ENCODE data around the gene KIF1C. TPM values are rescaled to one million over a fixed set of nuclear protein-coding genes. Genes with fewer than 3 reads are reported as not detected.

Gene KIF1C
- total RNA-seq, 1 donor: 54.6 TPM

- Histone ChIP-seq H3K36me3 (ENCODE audit: insufficient read depth, low read length) (peaks cover 34% of the 10 kb centered on the region), H3K27ac (ENCODE audit: low read depth, low read length) (peak overlapping the region; percentile 96), H3K9me3 (ENCODE audit: low read depth, low read length) (no peaks in the 10 kb centered on the region)
These were observed 28.7 kb upstream of the KIF1C start for GRCh38 chr17:4969047-4969550.

DNA sequence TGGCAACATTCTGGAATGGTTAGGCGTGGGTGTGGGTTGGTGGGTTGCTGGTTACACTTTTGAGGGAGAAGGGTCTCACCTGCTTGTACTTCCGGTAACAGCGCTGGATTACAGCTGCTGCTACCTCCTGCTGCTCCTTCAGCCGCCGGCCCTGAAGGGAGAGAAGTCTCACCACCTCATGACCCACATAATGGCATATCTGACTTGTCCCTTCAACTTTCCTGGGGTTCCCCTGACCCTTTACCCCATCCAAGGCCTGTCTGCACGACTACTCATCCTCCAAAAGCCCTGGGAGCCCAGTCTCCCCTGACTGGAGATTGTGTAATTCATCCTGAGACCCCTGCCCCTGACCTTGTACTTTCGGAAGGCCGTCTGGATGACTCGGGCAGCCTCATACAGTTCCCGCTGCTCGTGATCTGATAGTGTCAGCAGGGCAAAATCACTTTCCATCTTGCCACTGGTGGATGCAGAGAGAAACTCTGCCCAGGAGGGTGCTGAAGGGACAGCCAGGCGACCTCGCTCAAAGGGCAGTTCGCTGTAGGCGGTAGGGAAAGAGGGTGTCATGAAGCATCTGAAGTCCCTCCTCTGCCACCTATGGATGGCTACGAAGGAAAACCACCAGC lies 28.1 kb upstream of the KIF1C start:
- Histone ChIP-seq H3K27ac (ENCODE audit: low read depth, low read length) (peak overlapping the region; percentile 96), H3K36me3 (ENCODE audit: insufficient read depth, low read length) (peaks cover 38% of the 10 kb centered on the region), H4K20me1 (ENCODE audit: insufficient read depth, low read length) (no peaks in the 10 kb centered on the region), H3K4me1 (ENCODE audit: insufficient read depth, low read length) (peaks cover 34% of the 10 kb centered on the region), H3K79me2 (ENCODE audit: insufficient read depth, low read length) (peaks cover 17% of the 10 kb centered on the region), H3K27me3 (ENCODE audit: insufficient read depth, low read length) (no peaks in the 10 kb centered on the region), H2AFZ (ENCODE audit: low read length) (no peak overlapping the region), H3K9me3 (ENCODE audit: low read depth, low read length) (no peaks in the 10 kb centered on the region), H3K4me2 (ENCODE audit: insufficient read depth, low read length) (peak overlapping the region; percentile 90), H3K4me3 (ENCODE audit: insufficient read depth, low read length) (peak overlapping the region; percentile 89)
- DNase-seq (ENCODE audit: insufficient read length, low spot score, missing footprints): peak; percentile 92
- no peak for TF ChIP-seq CTCF (IDR thresholded peaks at IDR 0.05; ENCODE audit: extremely low read depth, low read depth, low read length)

More at GRCh38 chr17:4969047-4969550, 28.7 kb upstream of the KIF1C start:
- Histone ChIP-seq H4K20me1 (ENCODE audit: insufficient read depth, low read length) (no peaks in the 10 kb centered on the region), H3K4me2 (ENCODE audit: insufficient read depth, low read length) (peak overlapping the region; percentile 90), H3K4me1 (ENCODE audit: insufficient read depth, low read length) (peaks cover 34% of the 10 kb centered on the region), H3K27me3 (ENCODE audit: insufficient read depth, low read length) (no peaks in the 10 kb centered on the region), H3K4me3 (ENCODE audit: insufficient read depth, low read length) (peak overlapping the region; percentile 89), H2AFZ (ENCODE audit: low read length) (no peak overlapping the region), H3K79me2 (ENCODE audit: insufficient read depth, low read length) (peaks cover 17% of the 10 kb centered on the region)
- TF ChIP-seq CTCF (IDR thresholded peaks at IDR 0.05; ENCODE audit: extremely low read depth, low read depth, low read length): no peak
- DNase-seq (ENCODE audit: insufficient read length, low spot score, missing footprints): peak; percentile 96

GRCh38 chr17:4970273-4970672 lies 27.5 kb upstream of the KIF1C start:
- Histone ChIP-seq H3K36me3 (ENCODE audit: insufficient read depth, low read length) (peaks cover 38% of the 10 kb centered on the region), H3K4me1 (ENCODE audit: insufficient read depth, low read length) (peaks cover 34% of the 10 kb centered on the region), H3K4me2 (ENCODE audit: insufficient read depth, low read length) (no peak overlapping the region), H3K27ac (ENCODE audit: low read depth, low read length) (peak overlapping the region; percentile 96), H3K4me3 (ENCODE audit: insufficient read depth, low read length) (no peak overlapping the region), H3K27me3 (ENCODE audit: insufficient read depth, low read length) (no peaks in the 10 kb centered on the region), H3K79me2 (ENCODE audit: insufficient read depth, low read length) (peaks cover 14% of the 10 kb centered on the region), H2AFZ (ENCODE audit: low read length) (no peak overlapping the region), H3K9me3 (ENCODE audit: low read depth, low read length) (no peaks in the 10 kb centered on the region), H4K20me1 (ENCODE audit: insufficient read depth, low read length) (no peaks in the 10 kb centered on the region)
- DNase-seq (ENCODE audit: insufficient read length, low spot score, missing footprints): no peak
- TF ChIP-seq CTCF (IDR thresholded peaks at IDR 0.05; ENCODE audit: extremely low read depth, low read depth, low read length): no peak

DNA sequence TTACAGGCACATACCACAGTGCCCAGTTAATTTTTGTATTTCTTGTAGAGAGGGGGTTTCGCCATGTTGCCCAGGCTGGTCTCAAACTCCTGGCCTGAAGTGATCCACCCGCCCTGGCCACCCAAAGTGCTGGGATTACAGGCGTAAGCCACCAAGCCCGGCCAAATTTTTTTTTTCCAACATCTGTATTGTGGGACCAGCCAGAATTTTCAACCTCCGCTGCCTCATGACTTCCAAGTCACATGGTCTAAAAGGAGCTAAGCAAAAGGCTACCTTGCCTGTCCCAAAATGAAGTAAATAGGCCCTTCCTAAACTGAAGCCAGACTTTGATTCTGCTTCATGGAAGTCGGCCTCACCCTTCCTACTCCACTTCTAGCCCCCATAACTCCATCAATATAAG lies 25.9 kb upstream of the KIF1C start:
- Histone ChIP-seq H3K79me2 (ENCODE audit: insufficient read depth, low read length) (peaks cover 11% of the 10 kb centered on the region), H2AFZ (ENCODE audit: low read length) (no peak overlapping the region), H3K9me3 (ENCODE audit: low read depth, low read length) (no peaks in the 10 kb centered on the region), H3K4me1 (ENCODE audit: insufficient read depth, low read length) (peaks cover 26% of the 10 kb centered on the region), H3K27ac (ENCODE audit: low read depth, low read length) (peak overlapping the region; percentile 23), H3K27me3 (ENCODE audit: insufficient read depth, low read length) (no peaks in the 10 kb centered on the region), H3K4me3 (ENCODE audit: insufficient read depth, low read length) (no peak overlapping the region), H4K20me1 (ENCODE audit: insufficient read depth, low read length) (no peaks in the 10 kb centered on the region), H3K4me2 (ENCODE audit: insufficient read depth, low read length) (no peak overlapping the region), H3K36me3 (ENCODE audit: insufficient read depth, low read length) (peaks cover 51% of the 10 kb centered on the region)
- DNase-seq (ENCODE audit: insufficient read length, low spot score, missing footprints): no peak
- no peak for TF ChIP-seq CTCF (IDR thresholded peaks at IDR 0.05; ENCODE audit: extremely low read depth, low read depth, low read length)
